GM18858 (cell line): ENCODE measurements around the gene ARMC7.
"Not testable (repeated sequence)": the region's sequence is repeated elsewhere in the genome, so short reads cannot be mapped to it uniquely, and the experiment has no call there.

Experiments used
- ATAC-seq: cut with Tn5 transposase; IDR thresholded peaks from one replicate; pipeline ENCODE4 v1.9.1; 2021; ENCODE audit not compliant: unreplicated experiment

The ARMC7 gene

GRCh38 chr17:75127936-75128335, 18.2 kb downstream of the ARMC7 start:
- not testable (repeated sequence) for ATAC-seq

DNA sequence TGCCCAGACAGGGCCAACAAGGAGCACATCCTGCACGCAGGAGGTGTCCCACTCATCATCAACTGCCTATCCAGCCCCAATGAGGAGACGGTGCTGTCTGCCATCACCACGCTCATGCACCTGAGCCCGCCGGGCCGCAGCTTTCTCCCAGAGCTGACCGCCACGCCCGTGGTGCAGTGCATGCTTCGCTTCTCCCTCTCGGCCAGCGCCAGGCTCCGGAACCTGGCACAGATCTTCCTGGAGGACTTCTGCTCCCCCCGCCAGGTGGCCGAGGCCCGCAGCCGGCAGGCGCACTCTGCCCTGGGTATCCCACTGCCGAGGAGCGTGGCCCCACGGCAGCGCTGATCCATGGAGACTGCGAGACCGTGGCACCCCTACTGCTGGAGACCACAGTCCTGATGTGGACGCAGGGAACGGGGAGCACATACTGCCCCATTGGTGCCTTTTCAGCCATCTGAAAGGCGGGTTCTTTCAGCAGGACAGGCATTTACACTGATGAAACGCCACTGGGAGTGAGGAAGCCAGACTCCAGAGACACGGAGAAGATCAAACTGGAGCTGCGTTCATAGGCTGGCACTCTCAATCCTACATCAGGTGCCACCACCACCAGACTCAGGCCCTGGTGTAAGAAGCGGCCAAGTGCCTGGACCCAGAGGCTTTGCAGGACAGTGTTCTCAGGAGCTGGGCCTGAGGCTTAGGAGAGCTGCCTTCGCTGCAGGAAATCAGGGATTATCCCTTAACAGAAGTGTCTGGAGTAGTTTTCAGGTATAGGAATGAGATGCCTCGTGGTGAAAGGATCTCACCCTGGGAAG, 19.1 kb downstream of the ARMC7 start:
- ATAC-seq: no peak

- ATAC-seq: no peak
Measured at GRCh38 chr17:75129576-75129975, 19.8 kb downstream of the ARMC7 start.

DNA sequence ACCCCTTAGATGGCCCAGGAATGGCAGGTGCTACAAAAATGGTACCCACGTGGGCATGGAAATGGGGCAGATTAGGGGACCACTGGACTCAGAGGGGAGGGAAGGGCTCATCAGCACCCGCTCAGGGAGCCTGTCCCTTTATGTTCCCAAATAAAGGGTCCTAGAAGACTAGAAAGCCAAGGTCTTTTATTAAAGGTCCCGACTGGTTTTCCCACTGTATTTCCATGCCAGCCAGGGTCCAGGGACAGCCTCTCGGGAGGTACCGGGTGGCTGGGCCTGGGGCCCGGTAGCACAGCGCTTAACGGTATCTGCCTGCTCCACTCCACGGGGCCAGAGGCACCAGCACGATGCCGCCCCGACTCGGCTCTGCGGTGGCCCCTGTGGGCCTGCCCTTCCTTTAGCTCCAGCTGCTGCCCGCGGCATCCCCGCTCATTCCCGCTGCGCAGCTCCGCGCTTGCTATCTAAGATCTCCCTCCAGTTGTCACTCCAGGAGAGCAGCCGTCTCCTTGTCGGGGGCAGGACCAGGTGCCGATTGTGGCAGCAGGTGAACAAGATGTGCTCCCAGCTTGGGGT, 20.4 kb downstream of the ARMC7 start:
- no peak for ATAC-seq

DNA sequence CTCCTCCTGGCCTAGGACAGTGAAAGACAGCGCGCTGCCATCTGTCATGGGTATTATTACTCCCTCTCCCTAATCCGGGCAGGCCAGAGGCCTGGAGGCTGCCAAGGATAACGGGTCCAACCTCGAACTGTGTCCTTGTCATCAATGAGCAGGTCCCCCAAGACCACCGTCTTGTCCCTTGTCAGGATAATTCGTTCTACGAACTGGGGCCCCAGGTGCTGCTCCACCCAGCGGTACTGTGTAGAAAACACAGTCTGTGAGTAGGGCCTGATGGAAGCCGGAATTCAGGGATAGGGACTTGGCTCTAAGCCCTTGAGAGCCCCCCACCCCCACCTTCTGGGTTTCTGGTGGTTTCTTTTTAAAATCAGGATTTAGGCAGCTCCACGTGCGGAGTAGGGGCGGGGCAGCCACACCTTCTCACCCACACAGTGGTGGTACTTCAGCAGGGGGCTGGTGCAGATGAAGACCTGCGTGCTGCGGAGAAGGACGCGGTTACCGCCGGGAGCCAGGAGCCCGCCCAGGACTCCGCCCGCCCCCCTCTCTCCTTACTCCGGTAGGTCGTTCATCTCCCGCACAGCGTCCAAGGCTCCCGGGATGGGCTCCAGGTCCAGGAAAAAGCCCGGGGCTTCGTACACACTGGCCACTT, 21.0 kb downstream of the ARMC7 start:
- no peak for ATAC-seq

GRCh38 chr17:75131278-75132017, 21.7 kb downstream of the ARMC7 start, which contains the start of gene NT5C:
Gene NT5C, minus strand, starts transcription at chr17:75131742. Its CDS starts 35 bp downstream, at chr17:75131707.
- peak; percentile 69 for ATAC-seq

GRCh38 chr17:75132018-75133000, 22.5 kb downstream of the ARMC7 start:
- ATAC-seq: not testable (repeated sequence)

DNA sequence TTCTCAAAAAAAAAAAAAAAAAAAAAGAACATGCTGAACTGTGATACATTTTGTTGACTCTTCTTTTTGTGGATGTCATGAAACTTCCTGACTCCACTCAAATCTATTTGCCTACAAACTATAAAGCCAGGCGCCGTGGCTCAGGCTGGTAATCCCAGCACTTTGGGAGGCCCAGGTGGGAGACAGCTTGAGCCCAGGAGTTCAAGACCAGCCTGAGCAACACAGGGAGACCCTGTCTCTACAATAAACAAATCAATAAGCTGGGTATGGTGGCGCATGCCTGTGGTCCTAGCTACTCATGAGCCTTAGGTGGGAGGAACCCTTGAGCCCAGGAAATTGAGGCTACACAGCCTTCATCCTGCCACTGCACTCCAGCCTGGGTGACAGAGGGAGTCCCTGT, 23.2 kb downstream of the ARMC7 start:
- ATAC-seq: no peak

DNA sequence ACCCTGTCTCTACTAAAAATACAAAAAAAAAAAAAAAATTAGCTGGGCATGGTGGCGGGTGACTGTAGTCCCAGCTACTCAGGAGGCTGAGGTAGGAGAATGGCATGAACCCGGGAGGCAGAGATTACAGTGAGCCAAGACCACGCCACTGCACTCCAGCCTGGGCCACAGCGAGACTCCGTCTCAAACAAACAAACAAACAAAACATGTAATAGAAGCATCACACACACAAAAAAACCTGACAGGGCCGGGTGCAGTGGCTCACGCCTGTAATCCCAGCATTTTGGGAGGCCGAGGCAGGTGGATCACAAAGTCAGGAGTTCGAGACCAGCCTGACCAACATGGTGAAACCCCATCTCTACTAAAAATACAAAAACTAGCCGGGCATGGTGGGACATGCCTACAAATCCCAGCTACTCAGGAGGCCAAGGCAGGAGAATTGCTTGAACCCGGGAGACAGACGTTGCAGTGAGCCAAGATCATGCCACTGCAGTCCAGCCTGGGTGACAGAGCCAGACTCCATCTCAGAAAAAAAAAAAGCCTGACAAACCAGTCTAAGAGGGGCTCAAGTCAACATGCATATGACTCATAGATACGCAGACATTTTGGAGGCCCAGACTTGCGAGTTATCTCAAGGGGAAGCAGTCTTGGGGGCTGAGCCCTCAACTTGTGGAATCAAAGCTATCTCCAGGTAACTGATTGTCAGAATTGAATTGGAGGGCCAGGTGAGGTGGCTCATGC, 24.0 kb downstream of the ARMC7 start:
- not testable (repeated sequence) for ATAC-seq

DNA sequence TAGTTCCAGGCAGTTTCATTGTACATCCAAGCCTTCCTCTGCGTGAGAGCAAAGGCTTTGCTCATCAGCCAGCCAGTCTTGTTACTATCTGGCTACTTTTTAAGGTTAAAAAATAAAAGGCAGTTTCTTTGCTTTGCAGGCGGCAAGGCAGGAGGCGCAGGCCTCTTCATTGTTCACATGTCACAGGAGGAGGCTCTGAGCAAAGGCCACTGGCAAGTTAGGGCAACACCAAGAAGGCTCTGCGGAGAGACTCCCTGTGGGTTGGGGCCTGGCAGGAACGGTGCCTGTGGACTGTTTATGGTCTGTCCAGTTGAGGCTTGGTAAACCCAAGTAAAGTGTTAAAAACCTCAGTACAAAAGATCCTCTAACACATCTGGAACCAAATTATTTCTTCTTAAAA, 25.7 kb downstream of the ARMC7 start:
- ATAC-seq: no peak

- ATAC-seq: no peak
Measured at GRCh38 chr17:75135946-75136345, 26.2 kb downstream of the ARMC7 start.

- ATAC-seq: not testable (repeated sequence)
Measured at GRCh38 chr17:75137762-75138161, 28.0 kb downstream of the ARMC7 start.

DNA sequence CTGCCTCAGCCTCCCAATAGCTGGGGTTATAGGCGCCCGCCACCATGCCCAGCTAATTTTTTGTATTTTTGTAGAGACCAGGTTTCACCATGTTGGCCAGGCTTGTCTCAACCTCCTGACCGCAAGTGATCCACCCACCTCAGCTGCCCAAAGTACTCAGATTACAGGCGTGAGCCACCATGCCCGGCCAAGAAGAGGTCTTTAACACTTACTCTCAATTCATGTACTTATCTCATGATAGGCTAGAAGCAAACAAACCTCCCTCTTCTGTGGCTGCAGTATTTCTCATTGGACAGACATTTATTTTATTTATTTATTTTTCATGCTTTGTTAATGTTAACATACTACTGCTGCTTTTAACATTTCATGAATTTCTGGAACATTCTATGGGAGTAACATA, 28.8 kb downstream of the ARMC7 start:
- ATAC-seq: no peak

DNA sequence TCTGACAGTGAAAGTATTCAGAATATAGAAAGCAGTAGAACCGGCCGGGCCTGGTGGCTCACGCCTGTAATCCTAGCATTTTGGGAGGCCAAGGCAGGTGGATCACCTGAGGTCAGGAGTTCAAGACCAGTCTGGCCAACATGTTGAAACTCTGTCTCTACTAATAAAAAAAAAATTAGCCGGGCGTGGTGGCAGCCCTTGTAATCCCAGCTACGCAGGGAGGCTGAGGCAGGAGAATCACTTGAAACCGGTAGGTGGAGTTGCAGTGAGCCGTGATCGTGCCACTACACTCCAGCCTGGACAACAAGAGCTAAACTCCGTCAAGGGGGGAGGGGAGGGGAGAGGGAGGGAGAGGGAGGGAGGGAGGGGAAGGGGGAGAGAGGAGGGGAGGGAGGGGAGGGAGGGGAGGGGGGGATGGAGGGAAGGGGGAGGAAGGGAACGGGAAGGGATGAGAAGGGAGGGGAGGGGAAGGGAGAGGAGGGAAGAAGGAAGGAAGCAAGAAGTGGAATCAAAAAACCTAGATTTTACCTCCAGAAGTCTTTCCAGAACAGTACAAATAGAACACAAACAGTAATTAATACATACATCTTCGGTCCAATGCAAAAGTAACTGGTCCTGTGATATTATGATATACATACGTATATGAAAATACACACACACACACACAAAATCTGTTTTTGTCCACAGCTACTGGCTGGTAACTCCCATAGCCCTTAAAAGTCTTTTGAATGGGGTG, 32.6 kb downstream of the ARMC7 start:
- ATAC-seq: no peak

GRCh38 chr17:75144816-75145512, 35.2 kb downstream of the ARMC7 start:
- no peak for ATAC-seq

GRCh38 chr17:75146592-75146991, 36.8 kb downstream of the ARMC7 start:
- no peak for ATAC-seq

DNA sequence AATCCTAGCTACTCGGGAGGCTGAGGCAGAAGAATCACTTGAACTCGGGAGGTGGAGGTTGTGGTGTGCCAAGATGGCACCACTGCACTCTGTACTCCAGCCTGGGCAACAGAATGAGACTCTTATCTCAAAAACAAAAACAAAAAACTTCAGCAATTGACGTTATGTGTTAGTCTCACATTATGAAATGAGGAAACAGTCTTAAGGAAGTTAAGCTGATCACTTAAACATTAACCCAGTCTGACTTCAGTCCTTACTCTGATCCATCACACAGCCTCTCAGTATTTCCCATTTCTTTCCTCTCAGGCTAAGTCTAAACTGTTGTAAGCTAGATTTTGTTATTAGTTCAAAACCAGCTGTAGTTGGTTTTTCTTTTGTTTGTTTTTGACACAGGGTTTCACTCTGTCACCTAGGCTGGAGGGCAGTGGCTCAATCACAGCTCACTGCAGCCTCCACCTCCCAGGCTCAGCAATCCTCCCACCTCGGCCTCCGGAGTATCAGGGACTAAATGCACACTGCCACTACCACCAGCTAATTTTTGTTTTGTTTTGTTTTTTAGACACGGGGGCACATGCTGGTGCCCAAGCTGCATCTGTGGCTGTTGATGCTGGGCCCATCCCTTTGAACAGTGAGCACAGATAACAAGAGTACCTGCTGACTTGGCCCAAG, 38.2 kb downstream of the ARMC7 start:
- ATAC-seq: no peak

DNA sequence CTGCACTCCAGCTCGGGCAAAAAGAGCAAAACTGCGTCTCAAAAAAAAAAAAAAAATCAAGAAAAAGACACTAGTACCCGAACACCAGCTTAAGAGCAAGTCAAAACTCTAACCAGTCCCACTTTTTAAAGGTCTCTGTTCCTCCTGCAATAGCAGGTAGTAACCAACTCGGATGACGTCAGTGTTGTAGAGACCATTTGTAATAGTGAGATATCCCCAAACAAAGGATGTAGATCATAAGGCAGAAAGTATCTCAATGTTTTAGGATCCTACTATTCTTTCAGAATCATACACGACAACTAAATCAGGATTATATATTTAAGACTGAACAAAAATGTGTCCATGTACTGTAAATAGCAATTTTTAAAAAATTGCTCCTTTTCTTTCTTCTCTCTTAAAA, 42.2 kb downstream of the ARMC7 start:
- no peak for ATAC-seq
